SW 1271 (cell line): ENCODE data around the gene TNS2.

Experiments
- DNase-seq, 2 experiments: peaks; one replicate each; lab custom pipeline; 2025; lab: John Stamatoyannopoulos, UW

TNS2 gene

DNA sequence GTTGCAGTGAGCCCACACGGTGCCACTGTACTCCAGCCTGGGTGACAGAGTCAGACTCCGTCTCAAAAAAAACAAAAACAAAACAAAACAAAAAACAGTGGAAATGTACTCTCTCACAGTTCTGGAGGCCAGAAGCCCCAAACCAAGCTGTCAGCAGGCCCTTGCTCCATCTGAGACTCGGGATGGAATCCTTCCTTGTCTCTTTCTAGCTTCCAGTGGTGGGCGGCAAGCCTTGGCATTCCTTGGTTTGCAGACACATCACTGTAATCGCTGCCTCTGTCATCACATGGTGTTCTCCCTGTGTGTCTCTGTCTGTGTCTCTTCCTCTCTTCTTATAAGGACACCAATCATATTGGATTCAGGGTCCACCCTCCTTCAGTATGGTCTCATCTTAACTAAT lies 6.4 kb downstream of the TNS2 start:
- no peak for DNase-seq

- no peak for DNase-seq
These were observed 7.0 kb downstream of the TNS2 start for GRCh38 chr12:53056901-53057300.

- no peak for DNase-seq
These were observed 8.1 kb downstream of the TNS2 start for GRCh38 chr12:53057816-53058500.

DNA sequence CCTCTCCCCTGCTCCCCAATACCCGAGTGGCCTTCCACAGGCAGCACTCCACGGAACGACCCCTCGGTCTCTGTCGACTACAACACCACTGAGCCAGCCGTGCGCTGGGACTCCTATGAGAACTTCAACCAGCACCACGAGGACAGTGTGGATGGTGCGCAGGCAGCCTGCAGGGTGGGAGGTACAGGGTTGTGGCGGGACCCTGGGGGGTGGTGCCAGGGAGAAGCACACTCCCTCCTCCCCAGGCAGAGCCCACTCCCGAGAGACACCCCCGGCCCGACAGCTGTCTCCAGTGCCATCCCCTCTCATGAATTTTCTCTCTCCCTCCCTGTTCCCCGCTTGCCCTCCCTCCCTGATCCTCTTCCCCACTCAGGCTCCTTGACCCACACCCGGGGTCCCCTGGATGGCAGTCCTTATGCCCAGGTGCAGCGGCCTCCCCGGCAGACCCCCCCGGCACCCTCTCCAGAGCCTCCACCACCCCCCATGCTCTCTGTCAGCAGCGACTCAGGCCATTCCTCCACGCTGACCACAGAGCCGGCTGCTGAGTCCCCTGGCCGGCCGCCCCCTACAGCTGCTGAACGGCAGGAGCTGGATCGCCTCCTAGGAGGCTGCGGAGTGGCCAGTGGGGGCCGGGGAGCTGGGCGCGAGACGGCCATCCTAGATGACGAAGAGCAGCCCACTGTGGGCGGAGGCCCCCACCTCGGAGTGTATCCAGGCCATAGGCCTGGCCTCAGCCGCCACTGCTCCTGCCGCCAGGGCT lies 9.0 kb downstream of the TNS2 start:
- no peak for DNase-seq

DNA sequence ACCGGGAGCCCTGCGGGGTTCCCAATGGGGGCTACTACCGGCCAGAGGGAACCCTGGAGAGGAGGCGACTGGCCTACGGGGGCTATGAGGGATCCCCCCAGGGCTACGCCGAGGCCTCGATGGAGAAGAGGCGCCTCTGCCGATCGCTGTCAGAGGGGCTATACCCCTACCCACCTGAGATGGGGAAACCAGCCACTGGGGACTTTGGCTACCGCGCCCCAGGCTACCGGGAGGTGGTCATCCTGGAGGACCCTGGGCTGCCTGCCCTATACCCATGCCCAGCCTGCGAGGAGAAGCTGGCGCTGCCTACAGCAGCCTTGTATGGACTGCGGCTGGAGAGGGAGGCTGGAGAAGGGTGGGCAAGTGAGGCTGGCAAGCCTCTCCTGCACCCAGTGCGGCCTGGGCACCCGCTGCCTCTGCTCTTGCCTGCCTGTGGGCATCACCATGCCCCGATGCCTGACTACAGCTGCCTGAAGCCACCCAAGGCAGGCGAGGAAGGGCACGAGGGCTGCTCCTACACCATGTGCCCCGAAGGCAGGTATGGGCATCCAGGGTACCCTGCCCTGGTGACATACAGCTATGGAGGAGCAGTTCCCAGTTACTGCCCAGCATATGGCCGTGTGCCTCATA lies 9.7 kb downstream of the TNS2 start:
- DNase-seq: no peak

GRCh38 chr12:53060064-53060720 lies 10.3 kb downstream of the TNS2 start:
- DNase-seq: no peak

DNA sequence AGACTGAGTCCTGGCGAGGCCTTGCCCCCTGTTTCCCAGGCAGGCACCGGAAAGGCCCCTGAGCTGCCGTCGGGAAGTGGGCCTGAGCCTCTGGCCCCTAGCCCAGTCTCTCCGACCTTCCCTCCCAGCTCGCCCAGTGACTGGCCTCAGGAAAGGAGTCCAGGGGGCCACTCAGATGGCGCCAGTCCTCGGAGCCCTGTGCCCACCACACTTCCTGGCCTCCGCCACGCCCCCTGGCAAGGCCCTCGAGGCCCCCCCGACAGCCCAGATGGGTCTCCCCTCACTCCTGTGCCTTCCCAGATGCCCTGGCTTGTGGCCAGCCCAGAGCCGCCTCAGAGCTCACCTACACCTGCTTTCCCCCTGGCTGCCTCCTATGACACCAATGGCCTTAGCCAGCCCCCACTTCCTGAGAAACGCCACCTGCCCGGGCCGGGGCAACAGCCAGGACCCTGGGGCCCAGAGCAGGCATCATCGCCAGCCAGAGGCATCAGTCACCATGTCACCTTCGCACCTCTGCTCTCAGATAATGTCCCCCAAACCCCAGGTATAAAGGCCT lies 10.9 kb downstream of the TNS2 start:
- DNase-seq: no peak

GRCh38 chr12:53061404-53062010 lies 11.6 kb downstream of the TNS2 start:
- no peak for DNase-seq

DNA sequence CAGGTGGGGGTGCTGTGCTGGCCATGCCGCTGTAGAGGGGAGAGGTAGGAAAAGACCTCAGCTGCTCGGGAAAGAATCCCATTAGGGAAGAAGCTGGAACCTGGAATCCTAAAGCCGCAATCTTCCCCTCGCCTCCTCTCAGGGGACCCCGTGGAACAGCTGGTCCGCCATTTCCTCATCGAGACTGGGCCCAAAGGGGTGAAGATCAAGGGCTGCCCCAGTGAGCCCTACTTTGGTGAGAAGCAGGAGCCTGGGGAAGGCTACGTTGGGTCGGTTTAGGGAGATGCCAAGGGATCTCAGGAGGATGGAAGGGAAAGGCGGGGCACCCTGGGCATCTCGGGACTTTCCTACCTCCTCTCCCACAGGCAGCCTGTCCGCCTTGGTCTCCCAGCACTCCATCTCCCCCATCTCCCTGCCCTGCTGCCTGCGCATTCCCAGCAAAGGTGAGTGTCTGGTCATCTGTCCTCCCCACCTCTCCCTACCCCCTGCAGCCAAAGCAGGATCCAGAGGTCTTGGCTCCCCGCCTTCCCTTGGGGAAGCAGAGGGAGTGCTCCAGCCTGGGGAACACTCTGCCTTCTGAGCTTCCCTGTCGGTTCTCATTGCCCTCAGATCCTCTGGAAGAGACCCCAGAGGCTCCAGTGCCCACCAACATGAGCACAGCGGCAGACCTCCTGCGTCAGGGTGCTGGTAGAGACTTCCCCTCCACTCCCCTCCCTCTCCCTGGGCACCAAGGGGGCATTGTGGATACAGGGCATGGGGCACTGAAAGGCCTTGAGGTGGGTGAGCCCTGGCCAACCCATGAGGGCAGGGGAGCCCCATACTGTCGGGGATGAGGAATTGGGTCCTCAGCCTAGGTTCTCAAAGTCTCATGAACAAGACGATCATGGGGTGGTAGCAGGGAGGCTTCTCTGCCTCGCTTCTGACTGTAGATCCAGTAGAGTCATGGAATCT lies 12.4 kb downstream of the TNS2 start:
- DNase-seq: no peak

DNA sequence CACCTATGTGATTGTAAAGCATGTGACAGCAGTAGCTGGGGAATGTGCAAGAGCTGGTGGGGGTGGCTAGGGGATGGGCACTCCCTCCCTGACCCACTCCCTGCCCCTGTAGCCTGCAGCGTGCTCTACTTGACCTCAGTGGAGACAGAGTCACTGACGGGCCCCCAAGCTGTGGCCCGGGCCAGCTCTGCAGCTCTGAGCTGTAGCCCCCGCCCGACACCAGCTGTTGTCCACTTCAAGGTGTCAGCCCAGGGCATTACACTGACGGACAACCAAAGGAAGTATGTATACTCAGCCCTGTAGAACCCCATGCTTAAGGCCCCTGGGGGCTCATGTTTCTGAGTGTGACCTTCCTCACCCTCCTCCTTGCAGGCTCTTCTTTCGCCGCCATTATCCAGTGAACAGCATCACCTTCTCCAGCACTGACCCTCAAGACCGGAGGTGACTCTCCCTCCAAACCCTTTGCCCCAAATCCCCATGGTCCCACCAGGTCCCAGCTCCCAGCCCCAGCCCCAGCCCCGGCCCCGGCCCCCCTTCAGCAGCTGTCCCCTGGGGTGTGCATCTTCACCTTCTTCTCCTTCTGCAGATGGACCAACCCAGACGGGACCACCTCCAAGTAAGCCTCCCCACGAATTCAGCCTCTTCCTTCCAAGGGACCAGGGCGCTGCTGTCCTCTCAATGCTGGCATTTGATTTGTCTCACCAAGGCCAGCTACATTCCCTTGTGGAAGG lies 13.3 kb downstream of the TNS2 start:
- DNase-seq: no peak

- DNase-seq: no peak
These were observed 14.1 kb downstream of the TNS2 start for GRCh38 chr12:53063708-53064612.

DNA sequence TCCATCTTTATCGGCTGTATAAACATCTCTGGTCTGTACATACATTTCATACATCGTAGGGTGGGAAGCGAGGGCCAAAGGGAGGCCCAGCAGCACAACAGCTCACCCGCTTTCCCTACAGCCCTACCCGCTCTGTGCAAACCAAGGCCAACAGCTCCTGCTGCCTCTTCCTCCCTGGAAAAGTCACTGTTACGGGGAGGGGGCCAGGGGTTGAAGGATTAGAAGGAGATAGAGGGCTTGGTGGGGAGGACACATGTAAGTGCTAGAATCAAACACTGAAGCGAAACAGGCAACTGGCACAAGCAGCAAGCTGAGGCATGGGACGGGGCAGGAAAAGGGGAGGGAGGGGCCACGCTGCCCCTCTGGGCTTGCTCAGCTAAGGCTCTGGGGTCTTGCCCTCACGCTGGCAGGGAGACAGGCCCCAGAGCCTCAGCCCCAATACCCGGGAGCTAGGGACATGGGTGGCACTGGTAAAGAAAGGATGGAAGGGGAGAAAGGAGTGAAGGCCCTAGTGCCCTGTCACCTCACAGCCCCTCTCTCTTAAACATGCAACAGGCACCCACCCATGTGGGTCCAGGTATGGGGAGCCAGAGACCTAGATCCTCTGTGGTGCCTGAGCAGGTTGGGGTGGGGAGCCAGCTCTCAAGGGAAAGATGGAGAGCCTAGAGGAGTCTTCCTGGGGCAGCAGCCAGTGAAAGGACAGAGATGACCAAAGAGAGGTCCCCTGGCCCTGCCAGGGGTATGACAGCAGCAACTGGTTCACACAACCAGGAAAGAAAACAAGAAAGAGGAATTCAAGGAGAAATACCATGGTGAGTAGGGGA lies 15.0 kb downstream of the TNS2 start:
- no peak for DNase-seq

- no peak for DNase-seq
These were observed 15.6 kb downstream of the TNS2 start for GRCh38 chr12:53065470-53065869.

- peak in 1 of 2 experiments; percentile 59 for DNase-seq
These were observed 16.4 kb downstream of the TNS2 start for GRCh38 chr12:53065975-53066931.

GRCh38 chr12:53067074-53067992 lies 17.5 kb downstream of the TNS2 start:
- no peak for DNase-seq
